Mesothelial cell of epicardium (in vitro differentiated cells): ENCODE measurements around the gene GIPC2. TPM values are rescaled to one million over a fixed set of nuclear protein-coding genes. Genes with fewer than 3 reads are reported as not detected.
"Not testable (repeated sequence)": the region's sequence is repeated elsewhere in the genome, so short reads cannot be mapped to it uniquely, and the experiment has no call there.

Experiments used
- DNase-seq, 2 experiments: peaks; one replicate each; pipeline ENCODE4 v3.0.0; 2021; ENCODE audit warnings: low spot score in 2 of 2; ENCODE audit not compliant: unreplicated experiment in 2 of 2
- H3K27ac Mint-ChIP-seq: 2 replicates; pipeline ENCODE4 v1.8.0; 2021; ENCODE audit warnings: mixed read lengths
- H3K27me3 Mint-ChIP-seq: 2 replicates; pipeline ENCODE4 v1.8.0; 2021; ENCODE audit warnings: low read depth, mixed read lengths
- H3K36me3 Mint-ChIP-seq: 2 replicates; pipeline ENCODE4 v1.8.0; 2021; ENCODE audit warnings: mixed read lengths
- H3K4me1 Mint-ChIP-seq: 2 replicates; pipeline ENCODE4 v1.8.0; 2021; ENCODE audit warnings: mixed read lengths
- H3K4me3 Mint-ChIP-seq: 2 replicates; pipeline ENCODE4 v1.8.0; 2021; ENCODE audit warnings: mild to moderate bottlenecking, moderate library complexity, mixed read lengths
- H3K9me3 Mint-ChIP-seq: 2 replicates; pipeline ENCODE4 v1.8.0; 2021; ENCODE audit warnings: mixed read lengths
- total RNA-seq: library from RNA; stranded (reverse); gene quantifications from 3 replicates; pipeline ENCODE4 v1.2.1, GENCODE V29; 2021
- TF ChIP-seq, protein P1 (sequence below): fragments of 200-600 bp; sonication (generic); IDR thresholded peaks from one replicate; pipeline ENCODE4 v1.5.0; 2021; ENCODE audit warnings: antibody characterized with exemption; ENCODE audit not compliant: unreplicated experiment

GIPC2 gene
- total RNA-seq, 1 donor from 2014 or later = 0.20 TPM

DNA sequence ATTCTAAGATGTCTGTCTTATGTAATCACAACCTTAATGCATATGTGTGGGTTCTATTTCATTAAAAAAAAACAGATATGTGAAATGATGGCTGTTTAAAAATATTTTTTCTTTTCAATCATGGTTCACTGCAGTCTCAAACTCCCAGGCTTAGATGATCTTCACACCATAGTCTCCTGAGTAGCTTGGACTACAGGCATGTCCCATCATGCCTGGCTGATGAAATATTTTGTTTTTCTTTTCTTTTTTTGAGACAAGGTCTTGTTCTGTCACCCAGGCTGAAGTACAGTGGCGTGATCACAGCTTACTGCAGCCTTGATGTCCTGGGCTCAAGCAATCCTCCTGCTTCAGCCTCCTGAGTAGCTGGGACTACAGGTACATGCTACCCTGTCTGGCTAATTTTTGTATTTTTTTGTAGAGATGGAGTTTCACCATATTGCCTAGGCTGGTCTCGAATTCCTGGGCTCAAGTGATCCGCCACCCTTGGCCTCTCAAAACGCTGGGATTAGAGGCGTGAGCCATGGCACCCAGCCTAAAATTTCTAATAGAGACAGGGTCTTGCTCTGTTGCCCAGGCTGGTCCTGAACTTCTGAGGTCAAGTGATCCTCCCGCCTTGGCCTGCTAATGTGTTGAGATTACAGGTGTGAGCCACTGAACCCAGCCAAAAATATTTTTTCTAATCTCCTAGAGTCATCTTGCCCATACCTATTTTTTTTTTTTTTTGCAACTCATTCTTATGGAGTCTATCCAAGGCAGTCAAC, 67.6 kb downstream of the GIPC2 start:
- TF ChIP-seq, protein P1, sequence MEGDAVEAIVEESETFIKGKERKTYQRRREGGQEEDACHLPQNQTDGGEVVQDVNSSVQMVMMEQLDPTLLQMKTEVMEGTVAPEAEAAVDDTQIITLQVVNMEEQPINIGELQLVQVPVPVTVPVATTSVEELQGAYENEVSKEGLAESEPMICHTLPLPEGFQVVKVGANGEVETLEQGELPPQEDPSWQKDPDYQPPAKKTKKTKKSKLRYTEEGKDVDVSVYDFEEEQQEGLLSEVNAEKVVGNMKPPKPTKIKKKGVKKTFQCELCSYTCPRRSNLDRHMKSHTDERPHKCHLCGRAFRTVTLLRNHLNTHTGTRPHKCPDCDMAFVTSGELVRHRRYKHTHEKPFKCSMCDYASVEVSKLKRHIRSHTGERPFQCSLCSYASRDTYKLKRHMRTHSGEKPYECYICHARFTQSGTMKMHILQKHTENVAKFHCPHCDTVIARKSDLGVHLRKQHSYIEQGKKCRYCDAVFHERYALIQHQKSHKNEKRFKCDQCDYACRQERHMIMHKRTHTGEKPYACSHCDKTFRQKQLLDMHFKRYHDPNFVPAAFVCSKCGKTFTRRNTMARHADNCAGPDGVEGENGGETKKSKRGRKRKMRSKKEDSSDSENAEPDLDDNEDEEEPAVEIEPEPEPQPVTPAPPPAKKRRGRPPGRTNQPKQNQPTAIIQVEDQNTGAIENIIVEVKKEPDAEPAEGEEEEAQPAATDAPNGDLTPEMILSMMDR = no peak
- H3K4me3 Mint-ChIP-seq = no peak overlapping the region
- H3K27ac Mint-ChIP-seq = no peak overlapping the region
- no peak for DNase-seq
- H3K27me3 Mint-ChIP-seq = peaks cover 3% of the 10 kb centered on the region
- H3K9me3 Mint-ChIP-seq = no peaks in the 10 kb centered on the region
- H3K4me1 Mint-ChIP-seq = peaks cover 7% of the 10 kb centered on the region
- H3K36me3 Mint-ChIP-seq = no peaks in the 10 kb centered on the region

DNA sequence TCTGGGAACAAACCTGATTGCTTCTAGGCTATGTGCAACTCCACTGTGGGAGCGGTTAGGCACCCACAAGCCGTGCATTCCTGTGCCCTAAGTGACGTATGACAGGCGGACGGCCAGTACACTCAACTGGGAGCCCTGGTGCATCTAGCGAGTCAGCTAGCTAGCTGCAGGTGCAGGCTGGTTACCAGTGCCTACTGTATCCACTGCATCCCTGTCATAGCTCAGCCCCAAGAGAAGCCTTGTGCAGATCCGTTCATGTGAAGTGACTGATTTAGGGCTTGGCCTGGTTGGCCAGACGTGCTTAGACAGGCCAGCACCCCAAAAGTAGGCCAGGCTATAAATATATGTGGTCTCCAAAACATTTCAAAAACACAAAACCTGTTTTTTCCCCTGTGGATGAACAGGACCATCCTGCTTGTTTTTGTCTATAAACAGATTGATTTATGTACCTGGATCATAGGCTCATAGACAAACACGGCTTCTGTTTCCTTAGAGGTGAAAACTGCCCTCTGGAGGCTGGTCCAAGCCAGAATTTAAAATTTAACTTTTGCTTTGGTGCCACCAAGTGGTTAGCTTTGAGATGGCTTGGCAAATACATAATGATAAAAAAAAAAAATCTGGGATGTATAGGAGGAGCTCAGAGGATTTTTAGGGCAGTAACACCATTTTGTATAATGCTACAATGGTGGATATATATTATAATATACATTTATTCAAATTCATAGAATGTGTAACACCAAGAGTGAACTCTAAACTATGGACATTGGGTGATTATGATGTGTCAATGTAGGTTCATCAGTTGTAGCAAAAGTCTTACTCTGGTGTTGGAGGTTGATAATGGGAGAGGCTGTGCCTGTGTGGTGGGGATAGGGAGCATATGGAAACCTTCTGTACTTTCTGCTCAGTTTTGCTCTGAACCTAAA, 68.5 kb downstream of the GIPC2 start:
- Mint-ChIP-seq H3K36me3 (no peaks in the 10 kb centered on the region), H3K9me3 (no peaks in the 10 kb centered on the region), H3K27ac (no peak overlapping the region), H3K4me1 (peaks cover 7% of the 10 kb centered on the region), H3K4me3 (no peak overlapping the region), H3K27me3 (peaks cover 3% of the 10 kb centered on the region)
- DNase-seq = peak in 1 of 2 experiments; percentile 50
- TF ChIP-seq, protein P1 = peak; percentile 82

DNA sequence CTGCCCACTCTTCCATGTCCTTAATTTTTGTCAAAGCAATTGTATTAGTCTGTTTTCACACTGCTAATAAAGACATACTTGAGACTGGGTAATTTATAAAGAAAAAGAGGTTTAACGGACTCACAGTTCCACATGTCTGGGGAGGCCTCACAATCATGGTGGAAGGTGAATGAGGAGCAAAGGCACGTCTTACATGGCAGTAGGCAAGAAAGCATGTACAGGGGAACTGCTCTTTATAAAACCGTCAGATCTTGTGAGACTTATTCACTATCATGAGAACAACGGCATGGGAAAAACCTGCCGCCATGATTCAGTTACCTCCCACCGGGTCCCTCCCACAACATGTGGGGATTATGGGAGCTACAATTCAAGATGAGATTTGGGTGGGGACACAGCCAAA, 74.7 kb downstream of the GIPC2 start:
- not testable (repeated sequence) for H3K27me3 Mint-ChIP-seq, H3K4me1 Mint-ChIP-seq, H3K36me3 Mint-ChIP-seq, H3K27ac Mint-ChIP-seq, H3K4me3 Mint-ChIP-seq, H3K9me3 Mint-ChIP-seq, DNase-seq

DNA sequence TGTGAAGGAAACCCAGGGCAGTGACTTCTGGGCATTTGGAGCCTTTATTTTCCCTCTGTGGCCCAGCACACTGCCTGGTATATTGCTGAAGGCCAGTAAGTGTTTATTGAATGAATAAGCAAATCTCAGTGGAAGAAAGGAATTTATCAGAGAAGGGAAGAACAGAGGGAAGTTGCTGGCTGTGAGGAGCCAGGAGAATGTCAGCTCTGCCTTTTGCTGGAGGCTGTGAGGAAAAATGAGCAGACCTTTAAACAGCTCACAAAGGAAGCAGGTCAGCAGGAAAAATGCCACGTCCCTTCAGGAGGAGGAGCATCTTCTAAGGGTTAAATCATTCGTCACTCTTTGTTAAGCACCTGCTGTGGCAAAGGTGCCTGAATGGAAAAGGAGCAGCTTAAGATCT, 75.9 kb downstream of the GIPC2 start:
- no peaks in the 10 kb centered on the region for H3K4me1 Mint-ChIP-seq

DNA sequence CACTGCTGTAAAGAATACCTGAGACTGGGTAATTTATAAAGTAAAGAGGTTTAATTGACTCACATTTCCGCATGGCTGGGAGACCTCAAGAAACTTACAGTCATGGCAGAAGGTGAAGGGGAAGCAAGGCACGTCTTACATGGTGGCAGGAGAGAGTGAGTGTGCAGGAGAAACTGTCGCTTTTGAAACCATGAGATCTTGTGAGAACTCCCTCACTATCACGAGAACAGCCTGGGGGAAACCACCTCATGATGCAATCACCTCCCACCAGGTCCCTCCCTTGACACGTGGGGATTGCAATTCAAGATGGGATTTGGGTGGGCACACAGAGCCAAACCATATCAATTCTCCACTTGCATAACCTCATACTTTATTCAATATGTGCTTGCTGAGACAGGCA, 76.6 kb downstream of the GIPC2 start:
- Mint-ChIP-seq H3K9me3 (no peaks in the 10 kb centered on the region), H3K36me3 (no peaks in the 10 kb centered on the region), H3K4me1 (no peaks in the 10 kb centered on the region), H3K27ac (no peak overlapping the region), H3K27me3 (no peaks in the 10 kb centered on the region), H3K4me3 (no peak overlapping the region)
- TF ChIP-seq, protein P1 = no peak
- DNase-seq = no peak

More for the DNA sequence above, 75.9 kb downstream of the GIPC2 start:
- Mint-ChIP-seq H3K4me3 (no peak overlapping the region), H3K9me3 (no peaks in the 10 kb centered on the region), H3K27me3 (no peaks in the 10 kb centered on the region), H3K36me3 (no peaks in the 10 kb centered on the region), H3K27ac (no peak overlapping the region)
- DNase-seq = no peak
- TF ChIP-seq, protein P1 = no peak

DNA sequence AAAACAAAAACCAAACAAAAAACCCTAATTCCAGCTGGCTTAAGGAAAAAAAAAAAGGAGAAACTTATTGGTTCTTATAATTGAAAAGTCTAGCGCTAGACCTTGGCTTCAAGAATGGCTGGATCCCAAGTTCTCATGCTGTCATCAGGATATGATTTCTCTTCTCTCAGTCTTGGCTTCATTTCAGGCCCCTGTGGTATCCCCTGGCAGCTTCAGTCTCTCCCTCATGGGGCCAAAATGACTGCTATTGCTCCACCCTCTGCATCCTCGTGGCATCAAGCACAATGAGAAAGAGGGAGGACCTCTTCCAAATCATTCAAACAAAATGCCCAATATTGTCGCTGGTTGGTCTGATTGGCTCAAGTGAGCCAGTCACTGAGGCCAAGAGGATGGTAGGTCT, 80.7 kb downstream of the GIPC2 start:
- DNase-seq = no peak
- Mint-ChIP-seq H3K27ac (no peak overlapping the region), H3K36me3 (no peaks in the 10 kb centered on the region), H3K27me3 (no peaks in the 10 kb centered on the region), H3K9me3 (no peaks in the 10 kb centered on the region), H3K4me3 (no peak overlapping the region), H3K4me1 (no peaks in the 10 kb centered on the region)
- TF ChIP-seq, protein P1 = no peak
